Kidney epithelial cell (primary cell): Measurements from ENCODE around the gene MARK3. TPM values are rescaled to one million over a fixed set of nuclear protein-coding genes. Genes with fewer than 3 reads are reported as not detected.

Source experiments
- DNase-seq: peaks from one replicate; pipeline ENCODE4 v3.0.0-alpha.2; 2010; ENCODE audit warnings: low read depth
- H3K27me3 ChIP-seq: 2 replicates; pipeline ENCODE4 v1.6.0; 2011; ENCODE audit warnings: low read length; ENCODE audit not compliant: control insufficient read depth, insufficient read depth
- H3K36me3 ChIP-seq: 2 replicates; pipeline ENCODE4 v1.5.1; 2011; ENCODE audit warnings: low read length; ENCODE audit not compliant: control insufficient read depth, insufficient read depth
- H3K4me3 ChIP-seq: 2 replicates; pipeline ENCODE4 v1.5.1; 2011; ENCODE audit warnings: low read depth, mild to moderate bottlenecking, control low read depth, low read length
- CTCF ChIP-seq: IDR thresholded peaks from 2 replicates; pipeline ENCODE4 v1.5.1; 2011; ENCODE audit warnings: mild to moderate bottlenecking, moderate library complexity, low read length, control low read depth, inconsistent platforms; ENCODE audit not compliant: insufficient read depth, poor library complexity, severe bottlenecking
- total RNA-seq: library from RNA; depleted of rRNA; stranded (reverse); fragments of >200 nt; gene quantifications from 2 replicates; pipeline ENCODE4 v1.2.3, GENCODE V29; 2015

MARK3 gene
- total RNA-seq, 1 donor from 2014 or later: 74.1 TPM

DNA sequence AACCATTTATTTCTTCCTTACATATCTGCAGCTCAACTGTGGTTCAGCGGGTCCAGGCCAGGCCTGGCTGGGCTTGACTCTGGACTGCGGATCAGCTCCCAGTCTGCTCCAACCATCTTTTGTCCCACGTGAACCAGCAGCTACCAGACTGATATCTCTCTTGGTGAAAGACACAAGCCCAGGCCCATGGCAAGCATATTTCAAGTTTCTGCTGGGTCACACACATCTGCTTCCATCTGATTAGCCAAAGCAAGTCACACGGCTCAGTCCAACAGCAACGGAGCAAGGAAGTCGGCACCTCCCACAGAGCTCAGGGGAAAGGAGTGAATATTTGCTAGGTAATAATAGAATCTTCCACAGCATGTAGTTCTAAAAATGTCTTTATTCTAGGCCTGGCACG is 24.7 kb upstream of the MARK3 start:
- no peak for DNase-seq
- no peaks in the 10 kb centered on the region for H3K36me3 ChIP-seq
- TF ChIP-seq CTCF: no peak

GRCh38 chr14:103361867-103362266 is 23.3 kb upstream of the MARK3 start:
- TF ChIP-seq CTCF: no peak
- Histone ChIP-seq H3K27me3 (no peaks in the 10 kb centered on the region), H3K36me3 (no peaks in the 10 kb centered on the region), H3K4me3 (no peak overlapping the region)
- peak; percentile 83 for DNase-seq

More for the DNA sequence above, 24.7 kb upstream of the MARK3 start:
- no peaks in the 10 kb centered on the region for H3K27me3 ChIP-seq
- no peak overlapping the region for H3K4me3 ChIP-seq

GRCh38 chr14:103362780-103363179 is 22.4 kb upstream of the MARK3 start:
- H3K27me3 ChIP-seq: no peaks in the 10 kb centered on the region
- no peak for TF ChIP-seq CTCF
- no peak for DNase-seq
- no peak overlapping the region for H3K4me3 ChIP-seq
- no peaks in the 10 kb centered on the region for H3K36me3 ChIP-seq

GRCh38 chr14:103366741-103367140 is 18.5 kb upstream of the MARK3 start:
- no peak overlapping the region for H3K4me3 ChIP-seq
- DNase-seq: no peak
- H3K36me3 ChIP-seq: no peaks in the 10 kb centered on the region
- H3K27me3 ChIP-seq: no peaks in the 10 kb centered on the region
- TF ChIP-seq CTCF: no peak

GRCh38 chr14:103367995-103368394 is 17.2 kb upstream of the MARK3 start:
- TF ChIP-seq CTCF: no peak
- no peak for DNase-seq
- Histone ChIP-seq H3K27me3 (no peaks in the 10 kb centered on the region), H3K36me3 (no peaks in the 10 kb centered on the region), H3K4me3 (no peak overlapping the region)

- TF ChIP-seq CTCF: no peak
- H3K36me3 ChIP-seq: no peaks in the 10 kb centered on the region
- no peak for DNase-seq
- H3K27me3 ChIP-seq: no peaks in the 10 kb centered on the region
- no peak overlapping the region for H3K4me3 ChIP-seq
These were observed 15.1 kb upstream of the MARK3 start for GRCh38 chr14:103370087-103370486.
